Measurements from ENCODE around the gene TMEM26.

Gene TMEM26

GRCh38 chr10:61366365-61366764 lies 86.8 kb downstream of the TMEM26 start:
- TF ChIP-seq CTCF (IDR thresholded peaks at IDR 0.05; ENCODE audit: insufficient read depth, low read length, missing control alignments): no peak

GRCh38 chr10:61364619-61365018 lies 88.6 kb downstream of the TMEM26 start:
- H3K4me3 ChIP-seq (ENCODE audit: low read depth, low read length): no peak overlapping the region
- no peak for DNase-seq (ENCODE audit: low read depth, low spot score)
- no peak for TF ChIP-seq CTCF (IDR thresholded peaks at IDR 0.05; ENCODE audit: insufficient read depth, low read length, missing control alignments)
- ChIA-PET POLR2A (no interaction called here), CTCF (no interaction called here)

More at GRCh38 chr10:61366365-61366764, 86.8 kb downstream of the TMEM26 start:
- no peak overlapping the region for H3K4me3 ChIP-seq (ENCODE audit: low read depth, low read length)
- ChIA-PET POLR2A (no interaction called here), CTCF (no interaction called here)
- no peak for DNase-seq (ENCODE audit: low read depth, low spot score)

- POLR2A ChIA-PET: no interaction called here
- no peak overlapping the region for H3K4me3 ChIP-seq (ENCODE audit: low read depth, low read length)
- TF ChIP-seq CTCF (IDR thresholded peaks at IDR 0.05; ENCODE audit: insufficient read depth, low read length, missing control alignments): no peak
- CTCF ChIA-PET: no interaction called here
- DNase-seq (ENCODE audit: low read depth, low spot score): no peak
Measured at GRCh38 chr10:61363006-61363405, 90.2 kb downstream of the TMEM26 start.

- ChIA-PET CTCF (interaction anchor here (1.0 kb wide), 1 partner anchor 88 kb away, joined by 4 read pairs; no protein-coding TSS in a partner anchor), POLR2A (no interaction called here)
- no peak for DNase-seq (ENCODE audit: low read depth, low spot score)
- no peak for TF ChIP-seq CTCF (IDR thresholded peaks at IDR 0.05; ENCODE audit: insufficient read depth, low read length, missing control alignments)
- H3K4me3 ChIP-seq (ENCODE audit: low read depth, low read length): no peak overlapping the region
Measured at GRCh38 chr10:61359452-61359851, 93.7 kb downstream of the TMEM26 start.

GRCh38 chr10:61357687-61358086 lies 95.5 kb downstream of the TMEM26 start:
- TF ChIP-seq CTCF (IDR thresholded peaks at IDR 0.05; ENCODE audit: insufficient read depth, low read length, missing control alignments): no peak
- H3K4me3 ChIP-seq (ENCODE audit: low read depth, low read length): no peak overlapping the region
- POLR2A ChIA-PET: no interaction called here
- CTCF ChIA-PET: no interaction called here
- no peak for DNase-seq (ENCODE audit: low read depth, low spot score)

Data from AG04449 (cell line).